HG03095 (cell line): ENCODE measurements around the gene TDRD12.
"Not testable (repeated sequence)": the region's sequence is repeated elsewhere in the genome, so short reads cannot be mapped to it uniquely, and the experiment has no call there.

Source experiments
- ATAC-seq: cut with Tn5 transposase; IDR thresholded peaks from one replicate; pipeline ENCODE4 v1.9.1; 2021; ENCODE audit warnings: moderate library complexity; ENCODE audit not compliant: unreplicated experiment

The TDRD12 gene

GRCh38 chr19:32693151-32694108, 26.1 kb upstream of the TDRD12 start:
- not testable (repeated sequence) for ATAC-seq

- not testable (repeated sequence) for ATAC-seq
Measured at GRCh38 chr19:32694316-32694715, 25.3 kb upstream of the TDRD12 start.

GRCh38 chr19:32694851-32695250, 24.7 kb upstream of the TDRD12 start:
- ATAC-seq, result not testable (repeated sequence)

- not testable (repeated sequence) for ATAC-seq
Measured at GRCh38 chr19:32695506-32695905, 24.1 kb upstream of the TDRD12 start.

GRCh38 chr19:32696771-32697170, 22.8 kb upstream of the TDRD12 start:
- not testable (repeated sequence) for ATAC-seq

GRCh38 chr19:32700129-32700528, 19.4 kb upstream of the TDRD12 start:
- ATAC-seq, result not testable (repeated sequence)

GRCh38 chr19:32702010-32702409, 17.6 kb upstream of the TDRD12 start:
- no peak for ATAC-seq

GRCh38 chr19:32704006-32704405, 15.6 kb upstream of the TDRD12 start:
- not testable (repeated sequence) for ATAC-seq

- no peak for ATAC-seq
Measured at GRCh38 chr19:32708457-32708856, 11.1 kb upstream of the TDRD12 start.

GRCh38 chr19:32709032-32709431, 10.5 kb upstream of the TDRD12 start:
- ATAC-seq, result no peak

GRCh38 chr19:32711747-32712146, 7.8 kb upstream of the TDRD12 start:
- no peak for ATAC-seq

- ATAC-seq, result not testable (repeated sequence)
Measured at GRCh38 chr19:32716203-32716602, 3.4 kb upstream of the TDRD12 start.

- ATAC-seq, result no peak
Measured at GRCh38 chr19:32717496-32717895, 2.1 kb upstream of the TDRD12 start.

GRCh38 chr19:32718286-32718685, 1.3 kb upstream of the TDRD12 start:
- no peak for ATAC-seq

- ATAC-seq, result no peak
Measured at GRCh38 chr19:32720216-32720935, 809 bp downstream of the TDRD12 start.

GRCh38 chr19:32720936-32721250, 1.3 kb downstream of the TDRD12 start:
- no peak for ATAC-seq

GRCh38 chr19:32735936-32736335, 16.4 kb downstream of the TDRD12 start:
- no peak for ATAC-seq

- no peak for ATAC-seq
Measured at GRCh38 chr19:32743021-32743420, 23.5 kb downstream of the TDRD12 start.

- ATAC-seq, result no peak
Measured at GRCh38 chr19:32743447-32743846, 23.9 kb downstream of the TDRD12 start.

GRCh38 chr19:32744555-32745325, 25.2 kb downstream of the TDRD12 start:
- no peak for ATAC-seq

- not testable (repeated sequence) for ATAC-seq
Measured at GRCh38 chr19:32745594-32746251, 26.2 kb downstream of the TDRD12 start.
